HG03025 (cell line): ENCODE data around the gene TIAM2.
"Not testable (repeated sequence)": the region's sequence is repeated elsewhere in the genome, so short reads cannot be mapped to it uniquely, and the experiment has no call there.

ENCODE experiments used
- ATAC-seq: cut with Tn5 transposase; IDR thresholded peaks from one replicate; pipeline ENCODE4 v1.9.1; 2021; ENCODE audit warnings: mild to moderate bottlenecking, moderate library complexity; ENCODE audit not compliant: unreplicated experiment, low FRiP score

The TIAM2 gene

DNA sequence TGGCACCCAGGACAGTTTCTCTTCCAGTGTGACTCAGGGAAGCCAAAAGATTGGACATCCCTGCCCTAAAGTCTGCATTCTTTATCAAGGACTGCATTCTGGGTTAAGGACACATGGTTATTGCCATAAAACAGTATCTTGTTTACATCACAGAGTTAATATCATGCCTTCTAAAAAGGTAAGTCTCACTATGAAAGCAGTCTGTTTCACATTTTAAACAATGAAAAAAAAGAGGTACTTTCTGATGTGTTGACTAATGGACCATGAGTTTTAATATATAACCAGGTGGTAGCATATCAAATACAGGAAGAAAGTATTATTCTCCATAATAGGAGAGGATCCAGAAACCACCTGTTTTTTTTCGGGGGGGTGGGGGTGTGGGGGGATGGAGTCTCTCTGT, 93.7 kb downstream of the TIAM2 start:
- no peak for ATAC-seq

DNA sequence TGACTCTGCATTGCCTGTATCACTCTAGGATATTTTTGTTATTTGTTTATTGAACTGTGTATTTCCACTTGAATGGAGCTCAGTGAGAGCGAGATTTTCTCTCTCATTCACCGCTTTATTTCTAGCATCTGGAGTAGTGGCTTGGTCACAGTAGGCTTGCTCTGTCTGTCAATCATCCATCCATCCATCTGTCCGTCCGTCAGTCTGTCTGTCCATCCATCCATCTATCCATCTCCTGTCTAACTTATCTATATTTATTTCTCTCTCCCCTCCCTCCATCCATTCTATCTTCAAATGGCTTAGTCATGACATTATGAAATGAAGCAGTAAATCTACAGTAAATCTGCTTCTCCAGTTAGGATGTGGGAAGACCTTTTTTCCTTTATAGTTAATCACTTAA, 94.6 kb downstream of the TIAM2 start:
- no peak for ATAC-seq

DNA sequence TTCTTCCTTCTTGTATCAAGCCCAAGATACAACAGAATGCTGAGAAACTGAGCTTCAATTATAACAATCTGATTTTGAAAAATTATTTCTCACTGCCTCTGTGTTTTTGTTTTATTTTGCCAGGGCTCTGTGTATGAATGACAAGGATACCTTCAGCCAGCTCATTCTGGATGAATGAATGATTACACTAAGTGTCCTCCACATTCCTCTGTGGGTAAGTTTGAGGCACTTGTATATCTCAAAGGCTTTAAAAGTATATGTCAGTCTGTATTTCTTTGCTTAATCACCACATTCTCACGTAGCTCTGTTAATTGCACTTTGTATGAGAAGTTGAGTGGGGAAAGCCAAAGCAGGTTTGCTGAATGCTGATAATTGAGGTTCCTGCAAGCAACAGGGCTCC, 95.1 kb downstream of the TIAM2 start:
- ATAC-seq: no peak

DNA sequence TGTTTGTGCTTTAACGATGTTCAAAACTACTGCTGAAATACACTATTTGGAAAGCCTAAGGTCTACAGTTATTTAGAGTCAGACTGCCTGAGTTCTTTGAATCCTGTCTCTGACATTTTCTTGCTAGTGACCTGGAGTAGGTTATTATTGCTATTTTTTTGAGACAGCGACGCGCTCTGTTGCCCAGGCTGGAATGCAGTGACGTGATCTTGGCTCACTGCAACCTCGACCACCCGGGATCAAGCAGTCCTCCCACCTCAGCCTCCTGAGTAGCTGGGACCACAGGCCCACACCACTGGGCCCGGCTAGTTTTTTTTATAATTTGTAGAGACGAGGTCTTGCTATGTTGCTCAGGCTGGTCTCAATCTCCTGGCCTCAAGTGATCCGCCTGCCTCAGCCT, 96.6 kb downstream of the TIAM2 start:
- no peak for ATAC-seq

DNA sequence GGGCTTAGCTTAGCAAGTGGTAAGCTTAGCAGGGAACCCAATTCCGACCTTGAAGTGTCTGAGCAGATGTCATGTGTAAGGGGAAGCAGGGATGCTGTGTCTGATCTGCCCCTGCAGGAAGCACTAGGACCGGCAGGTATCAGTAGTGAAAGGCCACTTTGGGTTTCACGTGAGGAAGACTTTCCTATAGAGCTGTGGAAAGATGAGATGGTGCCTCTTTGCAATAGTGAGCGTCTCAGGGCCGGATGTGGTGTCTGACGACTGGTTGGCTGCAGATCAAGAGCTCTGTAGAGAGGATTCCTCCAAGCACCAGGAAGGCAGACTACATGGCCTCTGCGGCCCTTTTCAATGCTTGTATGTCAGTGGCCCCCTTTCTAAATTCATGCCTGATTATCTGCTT, 98.3 kb downstream of the TIAM2 start:
- no peak for ATAC-seq

DNA sequence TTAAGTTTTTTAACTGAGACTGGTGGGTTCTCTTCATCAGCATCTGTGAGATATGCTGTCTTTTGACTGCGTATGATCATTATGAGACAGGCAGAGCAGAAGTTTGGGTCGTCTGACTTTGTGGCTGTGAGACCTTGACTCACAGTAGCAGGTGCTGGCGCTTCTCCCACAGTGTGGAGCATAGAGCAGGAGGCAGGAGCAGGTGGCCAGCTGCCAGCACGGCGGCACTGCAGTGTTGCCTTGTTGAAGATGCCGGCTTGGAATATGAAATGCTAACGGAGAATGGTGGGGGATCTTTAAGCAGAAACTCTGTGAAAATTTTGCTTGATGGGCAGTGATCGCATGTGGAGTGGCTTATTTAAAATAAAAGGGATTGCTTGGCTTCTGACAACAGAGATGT, 105.0 kb downstream of the TIAM2 start:
- ATAC-seq: no peak

DNA sequence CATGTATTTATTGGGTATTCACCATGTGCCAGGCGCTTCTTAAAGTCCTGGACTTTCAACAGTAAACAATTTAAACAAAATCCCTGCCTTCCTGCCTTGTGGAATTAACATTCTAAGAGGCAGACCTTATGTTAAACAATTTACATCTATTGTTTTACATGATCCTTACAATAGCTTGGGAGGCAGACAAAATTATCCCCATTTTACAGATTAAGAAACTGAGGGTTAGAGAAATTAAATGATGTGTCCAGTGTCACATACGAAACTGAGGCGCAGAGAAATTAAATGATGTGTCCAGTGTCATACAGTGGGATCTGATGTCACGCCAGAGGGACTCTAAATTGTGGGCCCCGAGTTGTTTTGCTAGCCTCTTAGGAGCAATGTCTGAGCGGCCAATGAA, 105.5 kb downstream of the TIAM2 start:
- ATAC-seq: no peak

DNA sequence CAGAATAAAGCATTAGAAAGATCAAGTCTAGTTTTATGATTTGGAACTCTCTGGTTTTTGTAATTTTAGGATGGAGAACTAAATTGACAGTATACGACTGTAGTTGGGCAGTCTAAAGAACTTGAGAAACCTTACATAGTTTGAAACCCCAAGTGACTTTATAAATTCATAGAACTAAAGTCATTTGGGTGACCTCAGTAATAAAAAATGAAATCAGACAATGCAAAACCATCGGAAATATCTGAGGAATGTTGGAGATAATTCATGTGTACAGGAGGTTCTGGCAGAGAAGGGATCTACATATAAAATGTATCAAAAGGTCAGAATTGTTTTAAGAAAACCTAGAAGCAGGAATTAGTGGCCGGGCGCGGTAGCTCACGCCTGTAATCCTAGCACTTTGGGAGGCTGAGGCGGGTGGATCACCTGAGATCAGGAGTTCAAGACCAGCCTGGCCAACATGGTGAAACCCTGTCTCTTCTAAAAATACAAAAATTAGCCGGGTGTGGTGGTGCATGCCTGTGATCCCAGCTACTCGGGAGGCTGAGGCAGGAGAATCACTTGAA, 108.0 kb downstream of the TIAM2 start:
- not testable (repeated sequence) for ATAC-seq

DNA sequence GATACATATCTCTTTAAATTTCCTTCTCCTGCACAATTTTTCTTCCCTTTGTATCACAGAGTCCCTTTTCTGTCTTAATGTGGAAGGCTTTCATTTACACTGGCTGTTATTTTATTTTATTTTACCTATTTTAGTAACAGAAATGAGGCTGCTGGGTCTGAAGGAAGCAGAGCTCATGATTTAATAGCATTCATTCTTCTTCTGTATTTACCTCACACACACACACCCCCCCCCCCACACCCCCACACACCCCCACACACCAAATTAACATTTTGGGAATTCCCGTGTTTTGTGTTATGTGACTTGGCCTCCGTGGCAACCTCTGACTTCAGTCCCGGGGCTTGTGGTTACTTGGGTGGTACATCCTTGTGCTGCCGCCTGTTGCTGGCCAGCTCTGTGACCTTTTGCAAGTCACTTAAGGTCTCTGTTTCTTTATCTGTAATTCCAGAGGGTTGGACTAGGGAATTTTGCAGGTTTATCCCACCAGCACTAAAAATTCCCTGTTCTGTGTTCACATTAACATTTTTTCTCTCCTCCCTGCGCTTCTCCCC, 108.8 kb downstream of the TIAM2 start:
- no peak for ATAC-seq

DNA sequence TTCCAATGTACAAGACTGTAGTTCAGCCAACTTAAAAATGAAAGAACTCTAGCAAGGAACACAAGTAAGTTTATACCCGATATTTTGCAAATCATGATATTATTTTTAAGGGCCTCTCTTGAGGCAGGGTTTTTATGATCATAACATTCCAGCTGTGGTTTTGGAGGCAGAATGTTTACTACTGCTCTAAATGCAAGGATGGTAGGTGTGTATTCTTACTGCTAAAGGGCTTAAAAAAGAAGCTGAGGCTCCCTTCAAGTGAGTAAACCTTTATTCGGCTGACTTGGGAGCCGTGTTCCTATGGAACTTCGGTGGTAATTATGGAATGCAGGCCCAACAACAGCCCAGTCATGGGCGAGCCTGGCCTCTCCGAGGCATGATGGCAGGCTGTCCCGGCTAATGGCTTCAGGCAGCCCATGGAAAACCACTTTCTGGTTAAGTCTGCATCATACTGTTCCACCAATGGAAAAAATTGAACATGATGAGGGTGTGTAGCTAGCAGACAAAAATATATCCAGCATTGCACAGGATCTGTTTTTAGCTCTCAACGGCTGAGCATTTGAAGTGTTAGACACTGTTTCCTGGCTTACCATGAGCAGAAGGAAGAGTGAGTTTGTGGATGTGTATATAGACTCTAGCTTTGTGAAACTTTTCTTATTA, 111.5 kb downstream of the TIAM2 start:
- ATAC-seq: no peak

DNA sequence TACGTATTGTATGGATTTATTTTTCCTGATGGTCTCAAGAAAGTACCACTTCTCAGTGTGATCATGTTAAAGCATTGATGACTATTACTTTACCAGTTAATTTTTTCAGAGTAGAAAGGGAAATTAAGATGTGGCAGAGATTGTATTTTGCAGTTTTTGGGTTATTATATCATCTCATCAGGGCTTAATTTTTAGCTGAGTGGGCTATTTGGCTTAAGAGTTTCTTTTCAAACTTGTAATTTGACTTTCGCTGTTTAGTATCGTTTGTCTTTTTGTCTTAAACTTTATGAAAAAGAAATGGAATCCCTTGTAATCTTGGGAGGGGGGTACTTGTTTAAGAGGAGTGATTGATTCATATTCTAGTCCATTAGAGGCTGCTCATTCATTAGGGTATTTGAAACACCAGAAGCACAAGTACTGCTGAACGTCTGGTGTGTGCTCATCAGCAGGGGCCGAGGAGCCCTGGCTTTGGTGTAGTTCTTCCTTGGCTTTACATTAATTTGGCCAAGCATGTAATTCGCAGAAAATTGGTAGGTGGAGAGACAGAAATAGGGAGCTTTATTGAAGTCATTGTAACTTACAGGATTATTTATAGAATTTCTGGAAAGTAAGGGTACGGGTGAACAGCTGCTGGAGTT, 112.4 kb downstream of the TIAM2 start:
- no peak for ATAC-seq

DNA sequence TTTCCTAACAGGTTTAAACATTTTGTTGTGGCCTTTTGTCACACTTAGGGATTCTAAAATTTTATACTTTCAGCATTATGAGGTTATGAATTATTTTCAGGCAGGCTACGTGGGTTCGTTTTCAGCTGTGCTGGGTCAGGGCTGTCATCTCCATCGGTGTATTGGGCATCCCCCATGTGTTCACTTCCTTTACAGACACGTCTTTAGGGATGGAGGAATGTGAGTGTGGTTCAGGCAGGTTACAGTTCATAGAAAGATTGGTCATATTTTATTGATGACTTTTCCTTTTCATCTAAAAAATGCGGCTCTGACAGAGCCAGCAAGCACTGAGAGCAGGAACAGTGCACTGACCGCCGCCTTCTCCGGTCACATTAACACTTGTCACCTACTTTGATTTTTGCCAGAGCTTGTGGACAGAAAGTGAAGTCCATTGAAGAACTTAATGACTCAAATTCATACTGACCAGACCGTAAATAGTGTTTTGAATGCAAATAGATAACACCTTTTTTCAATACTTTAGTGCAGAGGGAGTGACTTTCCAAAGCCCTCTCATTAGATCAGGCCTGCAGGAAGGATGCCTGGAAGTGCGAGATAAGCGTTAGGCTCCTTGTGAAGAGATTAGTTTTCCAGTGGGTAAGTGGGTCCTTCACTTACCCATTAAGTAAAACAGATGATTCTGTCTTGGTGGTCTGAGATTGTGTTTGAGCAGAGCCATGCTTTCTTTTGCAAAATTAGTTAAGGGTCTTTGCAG, 113.1 kb downstream of the TIAM2 start:
- no peak for ATAC-seq

DNA sequence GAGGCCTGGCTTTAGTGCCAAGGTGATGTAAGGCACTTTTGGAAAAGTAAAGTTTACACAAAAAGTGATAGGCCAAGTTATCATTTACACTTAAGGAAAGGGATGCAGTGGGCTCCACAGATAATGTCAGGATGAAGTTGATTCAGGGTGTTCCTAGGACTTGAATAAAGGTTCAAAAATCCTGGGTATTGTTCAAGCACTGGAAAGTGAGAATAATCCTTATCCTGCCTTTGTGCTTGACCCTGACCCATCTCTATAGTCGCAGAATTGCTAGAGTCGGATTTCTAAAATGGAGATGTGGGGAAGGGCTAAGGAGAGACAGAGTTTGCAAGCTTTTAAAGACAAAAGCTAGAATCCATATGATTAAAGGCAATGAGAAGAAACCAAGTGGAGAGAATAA, 115.6 kb downstream of the TIAM2 start:
- ATAC-seq: no peak

DNA sequence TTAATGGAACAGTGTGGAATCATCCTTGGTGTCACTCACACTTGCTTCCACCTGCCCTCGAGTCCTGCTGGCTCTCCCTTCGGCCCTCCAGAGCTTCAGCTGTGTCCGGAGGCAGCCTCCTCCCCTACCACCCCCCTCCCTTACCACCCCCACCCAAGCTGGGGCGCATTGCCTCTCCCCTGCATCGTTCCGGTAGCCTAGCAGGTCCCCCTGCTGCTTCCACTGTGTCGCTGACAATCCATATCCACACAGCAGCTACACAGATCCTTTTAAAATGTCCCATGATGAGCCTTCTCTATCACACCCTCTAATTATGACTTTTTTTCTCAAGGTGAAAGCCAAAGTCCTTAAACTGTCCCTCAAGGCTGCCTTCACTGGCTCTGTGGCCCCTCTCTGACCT, 117.6 kb downstream of the TIAM2 start:
- ATAC-seq: no peak

DNA sequence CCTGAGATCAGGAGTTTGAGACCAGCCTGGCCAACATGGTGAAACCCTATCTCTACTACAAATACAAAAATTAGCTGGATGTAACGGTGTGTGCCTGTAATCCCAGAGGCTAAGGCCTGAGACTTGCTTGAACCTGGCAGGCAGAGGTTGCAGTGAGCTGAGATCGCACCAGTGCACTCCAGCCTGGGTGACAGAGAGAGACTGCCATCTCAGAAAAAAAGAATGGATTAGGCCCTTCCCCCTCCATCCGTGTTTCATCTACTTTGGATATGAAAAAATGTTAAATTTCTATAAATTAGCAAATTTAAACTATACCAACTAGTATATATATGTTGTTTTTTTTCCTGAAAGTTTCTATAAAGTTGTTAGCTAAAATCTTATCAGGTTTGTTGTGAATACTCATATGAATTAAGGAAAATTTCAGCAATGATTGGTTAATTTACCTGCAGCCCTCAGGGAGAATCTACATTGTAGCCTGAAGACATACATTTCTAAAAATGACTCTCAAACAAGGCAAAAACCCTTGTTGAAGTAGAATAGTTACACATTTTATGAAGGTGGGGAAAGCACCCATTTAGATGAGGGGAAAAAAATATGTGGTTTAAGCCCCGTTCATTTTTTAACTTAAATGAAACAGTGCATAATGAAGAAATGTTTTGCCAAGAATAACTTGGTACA, 120.9 kb downstream of the TIAM2 start:
- ATAC-seq: no peak

DNA sequence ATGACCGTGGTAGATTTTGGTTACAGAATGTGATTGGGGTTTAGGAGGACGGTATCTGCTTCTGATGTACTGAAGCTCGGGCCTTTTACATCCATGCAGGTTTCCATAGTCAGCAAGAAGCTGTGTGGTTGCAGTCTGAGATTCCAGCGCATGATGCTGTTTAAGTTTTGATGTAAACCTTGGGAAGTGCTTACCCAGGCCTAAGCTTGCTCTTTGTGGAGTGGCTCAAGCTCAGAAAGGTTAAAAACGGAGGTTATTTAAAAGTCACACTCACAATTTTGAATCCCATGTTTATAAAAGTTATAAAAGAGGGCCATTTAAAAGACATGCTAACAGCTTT, 121.4 kb downstream of the TIAM2 start:
- ATAC-seq: no peak

DNA sequence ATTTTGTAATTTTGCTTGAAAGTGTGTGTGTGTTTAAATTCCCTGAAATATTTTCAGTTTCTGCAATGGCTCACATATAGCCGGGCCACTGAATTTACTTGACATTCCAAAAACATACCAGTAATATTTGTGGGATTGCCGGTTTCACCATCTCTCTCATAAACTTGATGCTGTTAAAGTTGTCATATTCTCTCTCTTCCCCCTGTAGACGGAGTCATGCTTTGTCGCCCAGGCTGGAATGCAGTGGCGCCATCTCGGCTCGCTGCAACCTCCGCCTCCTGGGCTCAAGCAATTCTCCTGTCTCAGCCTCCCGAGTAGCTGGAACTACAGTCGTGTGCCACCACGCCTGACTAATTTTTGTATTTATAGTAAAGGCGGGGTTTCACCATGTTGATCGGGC, 122.1 kb downstream of the TIAM2 start:
- no peak for ATAC-seq

DNA sequence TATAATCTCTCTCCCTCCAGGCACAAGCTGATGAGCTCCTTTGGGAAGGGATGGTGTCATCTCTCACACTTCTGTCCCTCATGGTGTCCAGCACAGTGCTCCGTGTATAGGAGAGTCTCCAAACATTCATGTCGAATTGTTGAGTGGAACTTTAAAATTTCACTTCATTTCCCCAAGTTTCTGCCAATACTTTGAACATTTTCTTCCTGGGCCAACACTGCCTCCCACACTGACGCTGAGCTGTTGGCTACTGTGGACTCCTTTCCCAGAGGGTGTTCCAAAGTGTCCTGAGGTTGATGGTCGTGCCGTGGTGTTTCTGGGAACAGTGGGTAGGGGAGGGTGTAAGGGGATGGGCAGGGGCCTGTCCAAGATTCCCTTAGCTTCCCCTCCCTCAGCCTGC, 122.7 kb downstream of the TIAM2 start:
- no peak for ATAC-seq

DNA sequence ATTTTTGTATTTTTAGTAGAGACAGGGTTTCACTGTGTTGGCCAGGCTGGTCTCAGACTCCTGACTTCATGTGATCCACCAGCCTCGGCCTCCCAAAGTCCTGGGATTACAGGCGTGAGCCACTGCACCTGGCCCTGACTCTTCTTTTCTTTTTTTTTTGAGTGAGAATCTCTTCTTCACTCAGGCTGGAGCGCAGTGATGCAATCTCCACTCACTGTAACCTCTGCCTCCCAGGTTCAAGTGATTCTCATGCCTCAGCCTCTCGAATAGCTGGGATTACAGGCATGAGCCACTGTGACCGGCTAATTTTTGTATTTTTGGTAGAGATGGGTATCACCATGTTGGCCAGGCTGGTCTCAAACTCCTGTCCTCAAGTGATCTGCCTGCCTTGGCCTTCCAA, 124.1 kb downstream of the TIAM2 start:
- ATAC-seq: not testable (repeated sequence)

DNA sequence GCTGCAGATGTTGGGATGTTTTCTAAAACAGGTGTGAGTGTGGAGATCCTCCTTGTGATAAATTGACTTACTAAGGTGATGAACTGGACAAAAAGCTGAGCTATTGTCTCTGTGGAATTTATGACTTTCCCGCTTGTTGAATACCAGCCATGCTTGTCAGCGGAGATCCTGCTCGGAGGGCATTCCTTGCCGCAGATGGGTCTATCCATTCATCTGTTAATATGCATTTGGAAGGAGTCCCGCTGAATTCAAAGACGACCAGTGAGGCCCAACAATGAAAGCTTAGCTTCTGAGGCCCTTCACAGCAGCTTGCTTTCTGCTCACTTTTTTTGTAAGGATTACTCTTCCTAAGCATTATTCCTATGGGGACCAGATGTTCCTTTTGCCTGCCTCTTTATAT, 124.9 kb downstream of the TIAM2 start:
- no peak for ATAC-seq

DNA sequence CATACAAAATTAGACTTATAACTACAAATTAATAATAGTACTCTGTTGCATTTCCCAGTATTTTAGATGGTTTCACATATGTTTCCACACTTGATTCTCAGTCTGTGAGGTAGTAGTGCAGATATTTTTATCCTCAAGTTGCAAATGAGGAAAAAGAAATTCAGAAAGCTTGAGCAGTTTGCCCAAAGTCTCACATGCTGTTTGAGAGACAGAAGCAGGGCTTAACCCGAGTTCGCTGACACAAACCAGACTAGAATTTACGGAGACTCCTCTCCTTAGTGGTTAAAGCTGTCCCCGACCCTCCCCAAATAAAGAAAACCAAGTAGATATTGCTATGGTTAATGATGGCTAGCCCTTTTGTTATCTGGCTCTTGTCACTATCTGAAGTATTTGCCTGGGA, 126.2 kb downstream of the TIAM2 start:
- no peak for ATAC-seq
